Skeletal muscle tissue (tissue), 4 donors: ENCODE data around the gene IL3. TPM values are rescaled to one million over a fixed set of nuclear protein-coding genes. Genes with fewer than 3 reads are reported as not detected.

Experiments used
- H3K27ac ChIP-seq: one replicate; pipeline ENCODE4 v1.7.0; 2013; ENCODE audit warnings: mild to moderate bottlenecking, low read depth, low read length, inconsistent platforms
- H3K27me3 ChIP-seq, 3 donors: one replicate each; pipeline ENCODE4 v1.7.0; 2013; ENCODE audit warnings: low read length in 3 of 3; ENCODE audit not compliant: control insufficient read depth in 3 of 3, insufficient read depth in 3 of 3
- H3K36me3 ChIP-seq, 3 donors: one replicate each; pipeline ENCODE4 v1.7.0; 2013; ENCODE audit warnings: low read length in 3 of 3; ENCODE audit not compliant: control insufficient read depth in 3 of 3, insufficient read depth in 3 of 3
- H3K4me1 ChIP-seq, 3 donors: one replicate each; pipeline ENCODE4 v1.7.0; 2013; ENCODE audit warnings: low read length in 3 of 3, mild to moderate bottlenecking in 3 of 3; ENCODE audit not compliant: control insufficient read depth in 3 of 3, insufficient read depth in 3 of 3
- H3K4me3 ChIP-seq, 3 donors: one replicate each; pipeline ENCODE4 v1.7.0; 2013; ENCODE audit warnings: low read length in 3 of 3
- H3K9ac ChIP-seq, 3 donors: one replicate each; pipeline ENCODE4 v1.7.0; 2013; ENCODE audit warnings: low read length in 3 of 3, mild to moderate bottlenecking in 3 of 3, moderate library complexity in 2 of 3, low read depth in 1 of 3
- H3K9me3 ChIP-seq, 3 donors: one replicate each; pipeline ENCODE4 v1.7.0; 2013; ENCODE audit warnings: low read length in 3 of 3; ENCODE audit not compliant: control insufficient read depth in 3 of 3
- total RNA-seq: library from RNA; depleted of rRNA; stranded (reverse); fragments of >200 nt; gene quantifications from one replicate; pipeline ENCODE4 v1.2.3, GENCODE V29; 2014
- donor health status: Osteomylitis.

IL3 gene
- total RNA-seq, 1 donor from 2014 or later, result not detected

DNA sequence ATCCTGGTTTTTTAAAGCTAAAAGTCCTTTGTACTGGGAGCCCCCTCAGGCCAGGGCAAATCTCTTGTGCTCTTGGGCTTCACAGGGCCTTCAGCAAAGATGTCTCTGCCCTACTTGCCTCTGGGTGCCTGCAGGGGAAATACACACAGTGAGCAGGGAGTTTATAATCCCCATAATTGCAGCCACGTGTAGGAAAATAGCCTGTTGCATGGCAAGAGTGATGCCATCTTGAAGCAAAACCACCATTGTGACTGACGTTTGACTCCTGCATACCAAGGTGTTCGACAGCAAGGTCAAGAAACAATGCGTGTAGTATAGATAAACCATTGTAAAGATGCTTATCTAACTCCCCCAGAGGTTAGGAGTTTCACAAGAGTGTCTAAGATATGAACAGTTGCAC is 11.4 kb upstream of the IL3 start:
- Histone ChIP-seq H3K9me3 (no peaks in the 10 kb centered on the region), H3K36me3 (no peaks in the 10 kb centered on the region), H3K9ac (no peak overlapping the region), H3K4me3 (no peak overlapping the region), H3K27ac (no peak overlapping the region), H3K27me3 (peaks cover 0 to 5% (median 0%) of the 10 kb centered on the region in 3 donors), H3K4me1 (no peaks in the 10 kb centered on the region)

DNA sequence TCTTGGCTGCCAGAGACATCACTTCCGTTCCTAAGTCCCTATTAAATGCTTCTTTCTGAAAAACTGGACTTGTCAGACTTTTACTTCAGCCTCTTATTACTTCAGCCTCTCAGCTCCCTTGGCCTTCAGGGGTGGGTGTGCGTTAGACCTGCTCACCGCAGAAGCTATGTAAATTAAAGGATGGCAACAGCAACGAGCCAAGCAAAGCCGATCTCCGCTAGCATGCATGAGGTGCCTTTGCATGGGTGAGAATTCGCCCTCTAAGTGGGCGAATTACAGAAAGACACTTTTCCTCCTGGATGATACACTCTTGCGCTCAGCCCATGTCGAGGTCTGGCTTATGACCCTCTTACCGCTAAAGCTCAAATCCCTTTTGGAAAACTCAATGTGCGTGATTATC is 10.9 kb upstream of the IL3 start:
- Histone ChIP-seq H3K9ac (no peak overlapping the region), H3K4me1 (no peaks in the 10 kb centered on the region), H3K27me3 (peaks cover 0 to 5% (median 0%) of the 10 kb centered on the region in 3 donors), H3K27ac (no peak overlapping the region), H3K4me3 (no peak overlapping the region), H3K9me3 (no peaks in the 10 kb centered on the region), H3K36me3 (no peaks in the 10 kb centered on the region)

DNA sequence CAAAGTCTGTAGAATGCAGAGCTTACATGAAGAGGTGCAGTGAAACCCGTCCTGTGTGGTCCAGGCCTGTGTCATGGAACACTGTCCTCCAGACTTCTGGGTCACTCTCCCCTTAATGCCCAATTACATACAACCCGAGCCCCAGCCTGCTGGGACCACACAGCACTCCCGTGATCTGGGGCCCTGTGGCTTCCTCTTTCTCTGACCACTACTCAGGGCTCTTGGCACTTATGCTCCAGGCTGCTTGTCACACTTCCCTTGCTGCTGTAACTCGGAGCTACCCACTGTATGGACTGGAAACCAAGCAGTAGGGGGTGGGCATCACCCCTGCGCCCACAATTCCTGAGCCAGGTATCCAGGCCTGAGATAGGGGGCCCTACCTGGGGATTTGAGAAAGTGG is 10.3 kb upstream of the IL3 start:
- no peaks in the 10 kb centered on the region for H3K36me3 ChIP-seq
- no peak overlapping the region for H3K27ac ChIP-seq
- H3K27me3 ChIP-seq, result peaks cover 0 to 5% (median 0%) of the 10 kb centered on the region in 3 donors
- no peaks in the 10 kb centered on the region for H3K9me3 ChIP-seq
- H3K4me1 ChIP-seq, result no peaks in the 10 kb centered on the region
- H3K4me3 ChIP-seq, result no peak overlapping the region
- H3K9ac ChIP-seq, result no peak overlapping the region

DNA sequence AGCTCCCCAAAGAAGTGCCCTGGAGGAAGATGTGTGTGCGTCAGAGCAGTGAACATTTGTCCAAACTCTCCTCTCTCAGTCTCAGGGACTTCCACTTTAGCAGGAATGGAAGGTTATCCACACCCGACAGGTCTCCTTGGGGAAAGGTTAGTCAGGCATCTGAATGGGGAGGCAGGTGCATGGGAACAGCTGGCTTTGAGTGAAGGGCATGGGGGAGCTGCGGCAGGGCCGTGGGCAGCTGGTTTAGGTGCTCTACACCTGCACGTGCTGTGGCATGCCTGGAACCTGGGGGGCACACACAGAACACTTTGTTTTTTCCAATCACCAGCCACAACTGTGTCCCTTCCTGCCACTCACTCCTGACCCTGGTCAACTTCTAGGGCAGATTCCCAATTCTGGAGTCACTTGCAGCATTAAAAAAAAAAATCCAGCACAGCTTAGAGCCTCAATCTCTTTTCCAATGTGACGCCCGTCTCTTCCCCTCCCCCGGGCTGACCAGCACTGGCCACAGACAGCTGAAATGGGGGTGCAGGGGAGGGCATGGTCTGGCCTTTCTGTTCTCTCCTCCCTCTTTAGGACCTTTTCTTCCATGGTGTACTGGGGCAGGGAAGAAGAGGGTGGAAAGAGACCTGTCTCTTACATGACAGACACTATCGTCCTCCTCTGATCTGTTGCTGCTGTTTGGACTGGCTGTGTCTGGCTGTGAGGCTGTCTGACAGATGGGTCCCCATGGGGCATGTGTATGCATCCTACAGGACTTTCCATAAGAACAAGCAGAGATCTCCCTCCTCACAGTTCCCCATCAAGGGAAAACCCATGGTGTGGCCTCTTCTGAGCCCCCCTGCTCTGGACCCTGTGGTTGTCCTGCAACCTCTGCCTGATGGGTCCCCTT is 9.5 kb upstream of the IL3 start:
- no peak overlapping the region for H3K27ac ChIP-seq
- no peaks in the 10 kb centered on the region for H3K4me1 ChIP-seq
- H3K4me3 ChIP-seq, result no peak overlapping the region
- no peaks in the 10 kb centered on the region for H3K36me3 ChIP-seq
- H3K9me3 ChIP-seq, result no peaks in the 10 kb centered on the region
- H3K9ac ChIP-seq, result no peak overlapping the region
- peaks cover 0 to 5% (median 0%) of the 10 kb centered on the region in 3 donors for H3K27me3 ChIP-seq

DNA sequence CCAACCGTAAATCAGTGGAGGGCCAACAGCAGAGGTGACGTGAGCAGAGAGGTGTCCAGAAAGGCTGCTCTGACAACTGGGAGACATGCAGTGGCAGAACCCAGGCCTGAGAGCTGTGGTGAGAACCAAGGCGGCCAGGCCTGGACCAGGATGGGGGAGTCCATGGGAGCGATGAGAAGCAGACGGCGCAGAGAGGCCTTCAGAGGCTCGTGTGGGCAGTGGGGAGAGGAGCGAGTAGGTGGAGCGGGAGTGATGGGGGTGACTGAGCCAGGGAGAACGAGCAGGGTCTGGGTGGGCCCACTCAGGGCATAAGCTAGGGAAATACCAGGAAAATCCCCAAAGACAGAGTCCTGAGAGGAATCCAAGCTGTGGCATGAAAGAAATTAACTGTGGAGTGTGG is 7.9 kb upstream of the IL3 start:
- no peaks in the 10 kb centered on the region for H3K4me1 ChIP-seq
- H3K27ac ChIP-seq, result no peak overlapping the region
- peaks cover 0 to 5% (median 0%) of the 10 kb centered on the region in 3 donors for H3K27me3 ChIP-seq
- H3K4me3 ChIP-seq, result no peak overlapping the region
- no peaks in the 10 kb centered on the region for H3K9me3 ChIP-seq
- no peak overlapping the region for H3K9ac ChIP-seq
- no peaks in the 10 kb centered on the region for H3K36me3 ChIP-seq

DNA sequence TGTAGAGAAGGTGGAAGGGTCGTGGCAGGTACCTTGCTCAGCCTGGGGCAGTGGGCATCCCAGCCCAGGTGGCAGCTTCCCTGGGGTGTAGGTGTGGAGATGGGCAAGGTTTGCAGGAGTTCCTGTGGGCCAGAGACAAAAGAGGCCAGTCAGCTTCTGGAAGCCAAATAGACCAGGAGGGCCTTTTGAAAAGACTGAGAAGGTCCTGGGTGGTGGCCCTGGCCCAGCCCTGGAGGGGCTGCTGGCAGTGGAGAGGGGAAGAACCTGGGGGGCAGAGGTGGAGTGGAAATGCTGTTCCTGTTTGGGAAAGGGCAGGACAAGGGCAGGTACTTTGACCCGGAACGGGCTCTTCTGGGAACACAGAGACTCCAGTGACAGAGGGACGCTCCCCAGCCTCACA is 7.0 kb upstream of the IL3 start:
- Histone ChIP-seq H3K36me3 (no peaks in the 10 kb centered on the region), H3K27me3 (peaks cover 0 to 5% (median 0%) of the 10 kb centered on the region in 3 donors), H3K9me3 (no peaks in the 10 kb centered on the region), H3K27ac (no peak overlapping the region), H3K9ac (no peak overlapping the region), H3K4me3 (no peak overlapping the region), H3K4me1 (no peaks in the 10 kb centered on the region)

DNA sequence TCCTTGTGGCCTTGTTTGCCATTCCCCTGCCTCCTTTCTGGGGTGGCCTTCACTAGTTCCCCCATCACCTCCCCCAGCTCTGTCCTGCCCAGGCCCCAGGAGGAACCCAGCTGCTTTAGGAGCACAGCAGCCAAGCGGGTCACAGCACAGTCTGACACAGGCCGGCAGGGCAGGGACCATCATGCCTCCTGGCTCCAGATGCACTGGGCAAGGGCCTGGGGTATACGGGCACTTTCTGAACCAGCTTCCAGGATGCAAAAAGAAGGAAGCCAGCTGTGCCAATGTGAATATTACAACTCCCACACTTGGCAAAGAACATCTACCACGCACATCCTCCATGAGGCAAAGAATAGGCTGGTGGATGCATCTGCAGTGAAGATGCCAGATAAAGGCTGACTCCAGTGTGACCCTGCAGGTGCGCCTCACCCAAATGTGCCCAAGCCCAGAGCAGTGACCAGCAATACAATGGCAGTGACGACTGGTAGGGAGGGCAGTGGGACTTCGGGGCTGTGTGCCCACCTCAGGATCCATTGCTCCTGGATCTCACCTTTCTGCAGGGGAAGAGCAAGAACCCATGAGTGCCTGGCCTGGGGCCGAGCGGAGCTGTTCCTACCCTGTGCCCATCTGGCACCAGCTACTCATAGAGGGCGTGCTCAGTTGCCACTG is 6.3 kb upstream of the IL3 start:
- no peaks in the 10 kb centered on the region for H3K4me1 ChIP-seq
- H3K36me3 ChIP-seq, result no peaks in the 10 kb centered on the region
- no peak overlapping the region for H3K4me3 ChIP-seq
- H3K9ac ChIP-seq, result no peak overlapping the region
- peaks cover 0 to 5% (median 0%) of the 10 kb centered on the region in 3 donors for H3K27me3 ChIP-seq
- H3K9me3 ChIP-seq, result no peaks in the 10 kb centered on the region
- no peak overlapping the region for H3K27ac ChIP-seq

DNA sequence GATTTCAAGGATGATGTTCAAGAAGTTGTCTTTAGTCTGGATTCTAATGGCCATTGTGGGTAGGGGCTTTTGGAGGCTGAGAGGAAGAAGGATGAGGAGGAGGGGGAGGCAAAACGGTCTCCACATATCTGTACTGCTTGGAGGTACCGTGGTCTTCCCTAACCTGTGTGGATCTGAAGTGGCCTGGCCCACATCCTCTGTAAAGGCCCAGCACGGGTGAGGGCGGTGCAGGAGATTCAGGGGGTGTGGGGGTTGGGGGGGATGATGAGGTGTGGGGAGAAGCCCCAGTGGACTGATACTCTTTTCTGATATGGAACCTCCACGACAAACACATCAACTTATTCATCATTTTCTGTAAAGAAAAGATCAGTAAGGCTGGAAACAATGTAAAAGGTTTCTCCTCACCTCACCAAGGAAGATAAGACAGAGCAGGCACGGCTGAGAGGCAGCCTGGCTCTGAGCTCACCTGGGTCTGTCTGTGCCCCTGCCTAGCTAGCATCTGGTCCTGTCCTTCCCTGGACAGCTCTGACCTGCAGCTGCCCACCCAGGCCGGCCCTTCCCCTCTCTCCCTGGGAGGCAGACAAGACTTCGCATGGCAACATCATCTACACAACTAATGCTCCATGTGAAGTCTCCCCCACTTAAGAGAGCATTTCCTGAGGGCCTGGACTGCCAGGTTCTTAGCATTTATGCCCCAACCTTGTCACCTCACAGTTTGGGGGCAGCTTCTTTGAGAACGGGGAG is 5.6 kb upstream of the IL3 start:
- Histone ChIP-seq H3K36me3 (no peaks in the 10 kb centered on the region), H3K4me1 (no peaks in the 10 kb centered on the region), H3K9ac (no peak overlapping the region)

DNA sequence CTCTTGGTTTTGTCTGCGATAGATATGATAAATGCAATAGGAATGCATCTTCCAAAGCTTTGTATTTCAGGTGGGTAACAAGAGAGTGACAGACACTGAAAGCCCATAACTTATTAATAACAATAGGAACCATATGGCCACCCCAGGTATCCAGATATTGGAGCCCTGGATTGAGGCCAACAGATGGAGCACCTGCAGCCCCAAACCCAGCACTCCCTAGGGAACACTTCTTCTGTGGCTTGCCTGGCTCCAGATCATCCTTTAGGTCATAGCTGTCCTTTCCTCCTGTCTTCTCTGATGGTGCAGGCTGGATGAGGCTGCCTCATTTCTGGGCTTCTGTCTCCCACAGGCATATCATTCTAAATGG is 5.0 kb upstream of the IL3 start:
- Histone ChIP-seq H3K4me3 (no peak overlapping the region), H3K4me1 (no peaks in the 10 kb centered on the region), H3K27me3 (peaks cover 0 to 3% (median 0%) of the 10 kb centered on the region in 3 donors), H3K9me3 (no peaks in the 10 kb centered on the region), H3K27ac (no peak overlapping the region), H3K9ac (no peak overlapping the region), H3K36me3 (no peaks in the 10 kb centered on the region)

More for the DNA sequence above, 5.6 kb upstream of the IL3 start:
- Histone ChIP-seq H3K27ac (no peak overlapping the region), H3K9me3 (no peaks in the 10 kb centered on the region), H3K27me3 (peaks cover 0 to 5% (median 0%) of the 10 kb centered on the region in 3 donors), H3K4me3 (no peak overlapping the region)
